MCF 10A (cell line): ENCODE results near the gene SLC35A1. TPM values are rescaled to one million over a fixed set of nuclear protein-coding genes. Genes with fewer than 3 reads are reported as not detected.

Source experiments
- BruUV-seq: library from RNA; stranded (reverse); fragments of 400-500 nt; replicated peaks from 2 replicates; lab custom pipeline; 2021; lab: Mats Ljungman, UMichigan
- CTCF ChIA-PET: fragments of 300-600 bp; sonication (Branson Sonifier 250); formaldehyde crosslinking; extraction: SDS; loops from one replicate; lab custom pipeline; 2021; ENCODE audit warnings: antibody characterized with exemption, inconsistent platforms; lab: Yijun Ruan, JAX
- POLR2A ChIA-PET: fragments of 300-600, 350-650 bp; sonication (Branson Sonifier 250); formaldehyde crosslinking; extraction: SDS; loops from one replicate; lab custom pipeline; 2020; ENCODE audit warnings: antibody characterized with exemption, inconsistent platforms; lab: Yijun Ruan, JAX
- DNase-seq: peaks from one replicate; pipeline ENCODE4 v3.0.0-alpha.2; 2018; ENCODE audit not compliant: unreplicated experiment
- H3K27ac Mint-ChIP-seq: one replicate; pipeline ENCODE4 v1.8.0; 2022; ENCODE audit warnings: mild to moderate bottlenecking, low read depth, mixed read lengths; ENCODE audit not compliant: unreplicated experiment
- H3K27me3 Mint-ChIP-seq: one replicate; pipeline ENCODE4 v1.8.0; 2022; ENCODE audit warnings: mixed read lengths; ENCODE audit not compliant: insufficient read depth, unreplicated experiment
- H3K36me3 Mint-ChIP-seq: one replicate; pipeline ENCODE4 v1.8.0; 2022; ENCODE audit warnings: mild to moderate bottlenecking, moderate library complexity, mixed read lengths; ENCODE audit not compliant: insufficient read depth, unreplicated experiment
- H3K4me1 Mint-ChIP-seq: one replicate; pipeline ENCODE4 v1.8.0; 2022; ENCODE audit warnings: mixed read lengths; ENCODE audit not compliant: insufficient read depth, unreplicated experiment
- H3K4me3 Mint-ChIP-seq: one replicate; pipeline ENCODE4 v1.8.0; 2022; ENCODE audit warnings: mild to moderate bottlenecking, moderate library complexity, mixed read lengths; ENCODE audit not compliant: unreplicated experiment
- H3K9me3 Mint-ChIP-seq: one replicate; pipeline ENCODE4 v1.8.0; 2022; ENCODE audit warnings: mixed read lengths; ENCODE audit not compliant: unreplicated experiment
- intact Hi-C: fragments of 100-400 bp; cut with micrococcal nuclease; formaldehyde crosslinking; loops from 2 replicates; pipeline ENCODE4 v1.14.1; 2022
- total RNA-seq: library from RNA; stranded (reverse); gene quantifications from 2 replicates; pipeline ENCODE4 v1.2.3, GENCODE V29; 2022
- TF ChIP-seq, protein P1 (sequence below): fragments of 200-600 bp; IDR thresholded peaks from one replicate; pipeline ENCODE4 v1.8.0; 2022; ENCODE audit warnings: antibody characterized with exemption, mild to moderate bottlenecking; ENCODE audit not compliant: unreplicated experiment

The SLC35A1 gene
- total RNA-seq, 1 experiment from 2014 or later, result 10.3 TPM

DNA sequence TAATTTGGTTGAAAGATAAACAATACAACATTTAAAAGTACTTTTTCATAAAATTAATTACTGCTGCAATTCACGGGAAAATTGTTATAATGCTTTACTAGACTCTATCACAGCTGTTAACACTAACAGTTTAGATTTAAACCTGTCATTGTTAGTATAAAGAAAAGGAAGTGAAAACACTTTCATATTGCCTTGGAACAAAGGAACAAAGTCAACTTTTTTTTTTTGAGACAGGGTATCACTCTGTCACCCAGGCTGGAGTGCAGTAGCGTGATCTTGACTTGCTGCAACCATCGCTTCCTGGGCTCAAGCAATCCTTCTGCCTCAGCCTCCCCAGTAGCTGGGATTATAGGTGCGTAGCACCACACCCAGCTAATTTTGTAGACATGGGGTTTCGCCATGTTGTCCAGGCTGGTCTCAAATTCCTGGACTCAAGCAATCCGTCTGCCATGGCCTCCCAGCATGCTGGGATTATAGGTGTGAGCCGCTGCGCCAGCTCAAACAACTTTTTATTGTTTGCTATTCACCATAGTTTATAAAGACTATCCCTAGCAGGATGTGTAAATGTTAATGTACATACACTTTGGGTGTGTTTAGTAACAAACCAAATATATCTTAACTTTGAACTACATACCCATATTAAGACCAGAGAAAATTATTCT, 22.1 kb downstream of the SLC35A1 start:
- no peak for DNase-seq
- no peak overlapping the region for H3K4me3 Mint-ChIP-seq
- H3K4me1 Mint-ChIP-seq, result no peaks in the 10 kb centered on the region
- no peaks in the 10 kb centered on the region for H3K9me3 Mint-ChIP-seq
- TF ChIP-seq, protein P1, sequence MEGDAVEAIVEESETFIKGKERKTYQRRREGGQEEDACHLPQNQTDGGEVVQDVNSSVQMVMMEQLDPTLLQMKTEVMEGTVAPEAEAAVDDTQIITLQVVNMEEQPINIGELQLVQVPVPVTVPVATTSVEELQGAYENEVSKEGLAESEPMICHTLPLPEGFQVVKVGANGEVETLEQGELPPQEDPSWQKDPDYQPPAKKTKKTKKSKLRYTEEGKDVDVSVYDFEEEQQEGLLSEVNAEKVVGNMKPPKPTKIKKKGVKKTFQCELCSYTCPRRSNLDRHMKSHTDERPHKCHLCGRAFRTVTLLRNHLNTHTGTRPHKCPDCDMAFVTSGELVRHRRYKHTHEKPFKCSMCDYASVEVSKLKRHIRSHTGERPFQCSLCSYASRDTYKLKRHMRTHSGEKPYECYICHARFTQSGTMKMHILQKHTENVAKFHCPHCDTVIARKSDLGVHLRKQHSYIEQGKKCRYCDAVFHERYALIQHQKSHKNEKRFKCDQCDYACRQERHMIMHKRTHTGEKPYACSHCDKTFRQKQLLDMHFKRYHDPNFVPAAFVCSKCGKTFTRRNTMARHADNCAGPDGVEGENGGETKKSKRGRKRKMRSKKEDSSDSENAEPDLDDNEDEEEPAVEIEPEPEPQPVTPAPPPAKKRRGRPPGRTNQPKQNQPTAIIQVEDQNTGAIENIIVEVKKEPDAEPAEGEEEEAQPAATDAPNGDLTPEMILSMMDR, result no peak
- POLR2A ChIA-PET, result interaction anchor here (0.6 to 0.7 kb wide), 2 partner anchors 32 to 974 kb away, joined by 3 read pairs; no protein-coding TSS in a partner anchor
- BruUV-seq, result no TSS peak
- H3K27ac Mint-ChIP-seq, result no peak overlapping the region
- no peaks in the 10 kb centered on the region for H3K27me3 Mint-ChIP-seq
- CTCF ChIA-PET, result interaction anchor here (0.6 to 2.1 kb wide), 4 partner anchors 14 to 179 kb away, joined by 3 to 5 read pairs (median 3); no protein-coding TSS in a partner anchor
- intact Hi-C loops, result no loop called here
- H3K36me3 Mint-ChIP-seq, result peaks cover 18% of the 10 kb centered on the region

DNA sequence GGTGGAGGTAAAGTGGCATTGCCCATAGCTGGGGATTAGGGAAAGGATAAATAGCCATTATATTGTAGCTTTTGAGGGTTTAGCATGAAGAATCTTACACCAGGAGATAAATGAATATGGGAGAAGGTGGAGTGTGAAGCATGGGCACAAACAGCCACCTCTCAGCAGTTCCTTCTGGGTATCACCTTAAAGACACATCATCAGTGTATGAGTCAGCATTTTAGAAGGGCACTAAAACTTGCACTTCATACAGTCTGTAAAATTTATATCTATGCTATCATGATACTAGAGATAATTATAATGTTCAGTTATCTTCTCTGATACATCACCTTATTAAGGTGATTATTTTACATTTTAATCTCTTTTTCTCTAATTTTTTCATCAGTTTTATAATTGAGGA, 25.3 kb downstream of the SLC35A1 start:
- intact Hi-C loops, result no loop called here
- TF ChIP-seq, protein P1, result no peak

DNA sequence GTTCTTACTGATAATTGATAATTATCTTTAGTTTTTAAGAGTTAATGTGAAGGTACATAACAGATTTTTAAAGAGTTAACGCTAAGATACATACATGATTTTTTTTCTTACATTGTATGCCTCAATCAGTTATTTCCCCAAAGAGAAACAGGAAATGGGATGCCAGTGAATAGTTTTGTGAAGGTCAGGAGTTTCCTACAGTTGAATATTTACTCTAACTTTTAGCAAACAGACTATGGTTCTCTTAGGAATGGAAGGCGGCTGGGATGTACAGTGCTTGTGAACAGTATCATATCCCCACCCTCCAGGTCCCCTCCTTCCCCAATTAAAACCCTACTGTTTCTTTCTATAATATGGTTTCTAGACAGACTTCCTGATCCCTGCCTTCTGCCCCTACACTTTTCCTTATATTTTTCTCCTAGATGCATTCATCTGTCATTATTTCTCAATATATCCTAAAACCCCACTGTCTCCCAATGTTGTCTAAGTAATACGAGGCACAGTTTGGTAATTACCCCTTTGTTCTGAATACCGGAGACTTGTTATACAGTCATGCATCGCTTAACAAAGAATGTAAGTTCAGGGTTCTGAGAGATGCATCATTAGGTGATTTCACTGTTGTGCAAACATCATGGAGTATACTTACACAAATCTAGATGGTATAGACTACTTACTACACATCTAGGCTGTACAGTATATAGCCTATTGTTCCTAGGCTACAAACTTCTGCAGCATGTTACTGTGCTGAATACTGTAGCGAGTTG, 29.2 kb downstream of the SLC35A1 start:
- BruUV-seq, result no TSS peak
- H3K27ac Mint-ChIP-seq, result no peak overlapping the region
- ChIA-PET CTCF (interaction anchor here (0.8 kb wide), 1 partner anchor 10 kb away, joined by 4 read pairs; no protein-coding TSS in a partner anchor), POLR2A (no interaction called here)
- H3K36me3 Mint-ChIP-seq, result peaks cover 41% of the 10 kb centered on the region
- H3K27me3 Mint-ChIP-seq, result no peaks in the 10 kb centered on the region
- DNase-seq, result no peak
- H3K4me1 Mint-ChIP-seq, result no peaks in the 10 kb centered on the region
- no peaks in the 10 kb centered on the region for H3K9me3 Mint-ChIP-seq
- TF ChIP-seq, protein P1, result no peak
- intact Hi-C loops, result no loop called here
- H3K4me3 Mint-ChIP-seq, result no peak overlapping the region

More for the DNA sequence above, 25.3 kb downstream of the SLC35A1 start:
- H3K27me3 Mint-ChIP-seq, result no peaks in the 10 kb centered on the region
- POLR2A ChIA-PET, result no interaction called here
- no peak overlapping the region for H3K27ac Mint-ChIP-seq
- no peaks in the 10 kb centered on the region for H3K4me1 Mint-ChIP-seq
- H3K4me3 Mint-ChIP-seq, result no peak overlapping the region
- no peaks in the 10 kb centered on the region for H3K9me3 Mint-ChIP-seq
- peaks cover 17% of the 10 kb centered on the region for H3K36me3 Mint-ChIP-seq
- CTCF ChIA-PET, result interaction anchor here (0.7 kb wide), 1 partner anchor 286 kb away, joined by 6 read pairs; no protein-coding TSS in a partner anchor
- no peak for DNase-seq
- BruUV-seq, result no TSS peak

DNA sequence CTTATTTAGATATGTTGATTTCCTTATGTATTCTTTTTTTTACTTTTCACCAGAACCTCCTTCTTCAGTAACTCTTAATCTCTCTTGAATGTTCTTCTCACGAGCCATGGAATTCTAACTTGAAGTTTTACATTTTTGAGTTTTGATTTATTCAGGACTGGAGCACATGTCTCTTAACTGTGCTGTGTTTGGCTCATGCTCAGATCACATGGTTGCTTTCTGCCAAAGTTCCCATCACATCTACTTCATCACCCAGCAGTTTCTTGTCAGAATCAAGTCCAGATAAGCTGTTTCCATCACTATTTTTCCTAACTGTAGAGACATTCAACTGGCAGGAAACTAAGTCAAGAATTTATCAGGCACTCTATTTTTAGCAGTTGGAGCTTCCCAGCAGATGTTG, 31.7 kb downstream of the SLC35A1 start:
- intact Hi-C loops, result no loop called here
- TF ChIP-seq, protein P1, result no peak
- no TSS peak for BruUV-seq
- H3K27ac Mint-ChIP-seq, result no peak overlapping the region
- H3K36me3 Mint-ChIP-seq, result peaks cover 59% of the 10 kb centered on the region
- no peaks in the 10 kb centered on the region for H3K9me3 Mint-ChIP-seq
- no peak overlapping the region for H3K4me3 Mint-ChIP-seq
- ChIA-PET CTCF (no interaction called here), POLR2A (interaction anchor here (0.7 kb wide), 1 partner anchor 9 kb away, joined by 3 read pairs; no protein-coding TSS in a partner anchor)
- H3K4me1 Mint-ChIP-seq, result no peaks in the 10 kb centered on the region
- DNase-seq, result no peak
- H3K27me3 Mint-ChIP-seq, result no peaks in the 10 kb centered on the region
